HFFc6 (cell line): ENCODE results near the gene SUGCT. TPM values are rescaled to one million over a fixed set of nuclear protein-coding genes. Genes with fewer than 3 reads are reported as not detected.

Experiments
- DNase-seq: peaks from one replicate; pipeline ENCODE4 v3.0.0-alpha.2; 2018
- H3K27ac Mint-ChIP-seq: 2 replicates; pipeline ENCODE4 v1.8.0; 2020; ENCODE audit warnings: mild to moderate bottlenecking, mixed read lengths
- H3K27me3 Mint-ChIP-seq: 2 replicates; pipeline ENCODE4 v1.8.0; 2021; ENCODE audit warnings: mild to moderate bottlenecking, moderate library complexity, mixed read lengths; ENCODE audit not compliant: insufficient read depth
- H3K36me3 Mint-ChIP-seq: 2 replicates; pipeline ENCODE4 v1.8.0; 2021; ENCODE audit warnings: low read depth, mixed read lengths
- H3K4me1 Mint-ChIP-seq: 2 replicates; pipeline ENCODE4 v1.8.0; 2020; ENCODE audit warnings: low read depth, mixed read lengths
- H3K4me3 Mint-ChIP-seq: 2 replicates; pipeline ENCODE4 v1.8.0; 2020; ENCODE audit warnings: mild to moderate bottlenecking, moderate library complexity, mixed read lengths
- H3K9me3 Mint-ChIP-seq: 2 replicates; pipeline ENCODE4 v1.8.0; 2020; ENCODE audit warnings: mild to moderate bottlenecking, mixed read lengths
- CTCF ChIP-seq: fragments of 200-600 bp; sonication (generic); IDR thresholded peaks from 2 replicates; pipeline ENCODE4 v1.5.0; 2021; ENCODE audit warnings: antibody characterized with exemption, mild to moderate bottlenecking
- total RNA-seq, 6 experiments: library from RNA; stranded (reverse); fragmentation: NEBNext Ultra II Directional; extraction: Animal tissue kit (Norgen Biotek cat#: 25700); gene quantifications; 2 replicates in 1 of 6; 3 replicates in 5 of 6; pipeline ENCODE4 v1.2.3, GENCODE V29; 2021

SUGCT gene
- total RNA-seq, 6 experiments from 2014 or later, result 12.9 to 20.1 (median 17.1) TPM

GRCh38 chr7:40815022-40815421, 680.2 kb downstream of the SUGCT start:
- peak overlapping the region; percentile 87 for H3K27ac Mint-ChIP-seq
- peaks cover 48% of the 10 kb centered on the region for H3K4me1 Mint-ChIP-seq
- H3K9me3 Mint-ChIP-seq, result peaks cover 25% of the 10 kb centered on the region
- H3K4me3 Mint-ChIP-seq, result no peak overlapping the region
- no peaks in the 10 kb centered on the region; the same call in 1 of the 2 replicates for H3K27me3 Mint-ChIP-seq
- no peak for DNase-seq
- TF ChIP-seq CTCF, result no peak
- H3K36me3 Mint-ChIP-seq, result peaks cover 52% of the 10 kb centered on the region

GRCh38 chr7:40815512-40815911, 680.7 kb downstream of the SUGCT start:
- Mint-ChIP-seq H3K4me3 (peak overlapping the region; percentile 24; the same call in 1 of the 2 replicates), H3K9me3 (peaks cover 25% of the 10 kb centered on the region), H3K4me1 (peaks cover 43% of the 10 kb centered on the region), H3K36me3 (peaks cover 52% of the 10 kb centered on the region), H3K27me3 (no peaks in the 10 kb centered on the region; the same call in 1 of the 2 replicates), H3K27ac (peak overlapping the region; percentile 87)
- TF ChIP-seq CTCF, result no peak
- DNase-seq, result peak; percentile 75

GRCh38 chr7:40822861-40823260, 688.1 kb downstream of the SUGCT start:
- Mint-ChIP-seq H3K4me1 (peaks cover 61% of the 10 kb centered on the region), H3K27ac (no peak overlapping the region), H3K4me3 (no peak overlapping the region), H3K27me3 (peaks cover 2% of the 10 kb centered on the region), H3K36me3 (peaks cover 20% of the 10 kb centered on the region), H3K9me3 (peaks cover 5% of the 10 kb centered on the region)
- TF ChIP-seq CTCF, result no peak
- DNase-seq, result no peak

GRCh38 chr7:40824461-40824860, 689.7 kb downstream of the SUGCT start:
- peaks cover 13% of the 10 kb centered on the region for H3K36me3 Mint-ChIP-seq
- no peak overlapping the region for H3K4me3 Mint-ChIP-seq
- H3K4me1 Mint-ChIP-seq, result peaks cover 74% of the 10 kb centered on the region
- no peak for TF ChIP-seq CTCF
- peak overlapping the region; percentile 19; the same call in 1 of the 2 replicates for H3K27ac Mint-ChIP-seq
- no peaks in the 10 kb centered on the region for H3K9me3 Mint-ChIP-seq
- peaks cover 2% of the 10 kb centered on the region for H3K27me3 Mint-ChIP-seq
- DNase-seq, result no peak

GRCh38 chr7:40826411-40827221, 691.8 kb downstream of the SUGCT start:
- no peak for TF ChIP-seq CTCF
- Mint-ChIP-seq H3K27ac (peak overlapping the region; percentile 92), H3K9me3 (no peaks in the 10 kb centered on the region), H3K27me3 (no peaks in the 10 kb centered on the region; the same call in 1 of the 2 replicates), H3K4me3 (peak overlapping the region; percentile 67), H3K36me3 (peaks cover 12% of the 10 kb centered on the region), H3K4me1 (peaks cover 87% of the 10 kb centered on the region)
- peak; percentile 84 for DNase-seq
